Karpas-422 (cell line): ENCODE data around the gene SCARF1. TPM values are rescaled to one million over a fixed set of nuclear protein-coding genes. Genes with fewer than 3 reads are reported as not detected.
"Not testable (repeated sequence)": the region's sequence is repeated elsewhere in the genome, so short reads cannot be mapped to it uniquely, and the experiment has no call there.

ENCODE experiments used
- DNase-seq: peaks from one replicate; pipeline ENCODE4 v3.0.0-alpha.2; 2015
- H2AFZ ChIP-seq: fragments of 200-600 bp; sonication (generic); 2 replicates; pipeline ENCODE4 v1.6.1; 2014; ENCODE audit warnings: antibody characterized with exemption, low read length, mixed read lengths
- H3K27ac ChIP-seq: fragments of 200-600 bp; sonication (generic); 2 replicates; pipeline ENCODE4 v1.5.1; 2014; ENCODE audit warnings: mild to moderate bottlenecking, low read length, moderate library complexity
- H3K27me3 ChIP-seq: fragments of 200-600 bp; sonication (generic); 2 replicates; pipeline ENCODE4 v1.6.1; 2014; ENCODE audit warnings: low read length, mixed read lengths
- H3K36me3 ChIP-seq: fragments of 200-600 bp; sonication (generic); 2 replicates; pipeline ENCODE4 v1.6.1; 2014; ENCODE audit warnings: low read length, mixed read lengths; ENCODE audit not compliant: insufficient read depth
- H3K4me1 ChIP-seq: fragments of 200-600 bp; sonication (generic); 2 replicates; pipeline ENCODE4 v1.6.1; 2014; ENCODE audit warnings: mild to moderate bottlenecking, low read length, mixed read lengths
- H3K4me2 ChIP-seq: fragments of 200-600 bp; sonication (generic); 2 replicates; pipeline ENCODE4 v1.6.1; 2014; ENCODE audit warnings: low read length, low read depth, mild to moderate bottlenecking; ENCODE audit not compliant: poor library complexity, severe bottlenecking
- H3K4me3 ChIP-seq: fragments of 200-600 bp; sonication (generic); 2 replicates; pipeline ENCODE4 v1.5.1; 2014; ENCODE audit warnings: mild to moderate bottlenecking, antibody characterized with exemption, low read length, mixed read lengths
- H3K79me2 ChIP-seq: fragments of 200-600 bp; sonication (generic); 2 replicates; pipeline ENCODE4 v1.6.1; 2014; ENCODE audit warnings: mild to moderate bottlenecking, low read length, mixed read lengths
- H3K9ac ChIP-seq: fragments of 200-600 bp; sonication (generic); 2 replicates; pipeline ENCODE4 v1.6.0; 2014; ENCODE audit warnings: low read length
- H3K9me2 ChIP-seq: fragments of 200-600 bp; sonication (generic), shearing (Covaris generic); replicated peaks from 2 replicates; pipeline ENCODE4 v1.6.0; 2014; ENCODE audit warnings: mild to moderate bottlenecking, low read length, moderate library complexity; ENCODE audit not compliant: insufficient read depth
- H3K9me3 ChIP-seq: fragments of 300-700, 200-600 bp; sonication (generic); 2 replicates; pipeline ENCODE4 v1.6.1; 2014; ENCODE audit warnings: low read length, mixed read lengths
- H4K20me1 ChIP-seq: fragments of 200-600 bp; sonication (generic); 2 replicates; pipeline ENCODE4 v1.6.1; 2014; ENCODE audit warnings: mild to moderate bottlenecking, antibody characterized with exemption, low read length, low read depth; ENCODE audit not compliant: insufficient read depth
- total RNA-seq: library from RNA; depleted of rRNA; stranded (reverse); fragments of >200 nt; shearing (Covaris generic); gene quantifications from 2 replicates; pipeline ENCODE4 v1.2.3, GENCODE V29; 2014; ENCODE audit warnings: low replicate concordance; rRNA removed

The SCARF1 gene, protein sequence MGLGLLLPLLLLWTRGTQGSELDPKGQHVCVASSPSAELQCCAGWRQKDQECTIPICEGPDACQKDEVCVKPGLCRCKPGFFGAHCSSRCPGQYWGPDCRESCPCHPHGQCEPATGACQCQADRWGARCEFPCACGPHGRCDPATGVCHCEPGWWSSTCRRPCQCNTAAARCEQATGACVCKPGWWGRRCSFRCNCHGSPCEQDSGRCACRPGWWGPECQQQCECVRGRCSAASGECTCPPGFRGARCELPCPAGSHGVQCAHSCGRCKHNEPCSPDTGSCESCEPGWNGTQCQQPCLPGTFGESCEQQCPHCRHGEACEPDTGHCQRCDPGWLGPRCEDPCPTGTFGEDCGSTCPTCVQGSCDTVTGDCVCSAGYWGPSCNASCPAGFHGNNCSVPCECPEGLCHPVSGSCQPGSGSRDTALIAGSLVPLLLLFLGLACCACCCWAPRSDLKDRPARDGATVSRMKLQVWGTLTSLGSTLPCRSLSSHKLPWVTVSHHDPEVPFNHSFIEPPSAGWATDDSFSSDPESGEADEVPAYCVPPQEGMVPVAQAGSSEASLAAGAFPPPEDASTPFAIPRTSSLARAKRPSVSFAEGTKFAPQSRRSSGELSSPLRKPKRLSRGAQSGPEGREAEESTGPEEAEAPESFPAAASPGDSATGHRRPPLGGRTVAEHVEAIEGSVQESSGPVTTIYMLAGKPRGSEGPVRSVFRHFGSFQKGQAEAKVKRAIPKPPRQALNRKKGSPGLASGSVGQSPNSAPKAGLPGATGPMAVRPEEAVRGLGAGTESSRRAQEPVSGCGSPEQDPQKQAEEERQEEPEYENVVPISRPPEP
- total RNA-seq = 0.18 TPM in 1 of 2 replicates, not detected in the other

GRCh38 chr17:1645207-1646171 is at the start of gene SCARF1:
SCARF1 (minus strand) TSS chr17:1645732; CDS start chr17:1645697, 35 bp downstream.
- no peaks in the 10 kb centered on the region for H3K9me3 ChIP-seq
- no peak within 1 kb of the TSS for H3K9ac ChIP-seq

DNA sequence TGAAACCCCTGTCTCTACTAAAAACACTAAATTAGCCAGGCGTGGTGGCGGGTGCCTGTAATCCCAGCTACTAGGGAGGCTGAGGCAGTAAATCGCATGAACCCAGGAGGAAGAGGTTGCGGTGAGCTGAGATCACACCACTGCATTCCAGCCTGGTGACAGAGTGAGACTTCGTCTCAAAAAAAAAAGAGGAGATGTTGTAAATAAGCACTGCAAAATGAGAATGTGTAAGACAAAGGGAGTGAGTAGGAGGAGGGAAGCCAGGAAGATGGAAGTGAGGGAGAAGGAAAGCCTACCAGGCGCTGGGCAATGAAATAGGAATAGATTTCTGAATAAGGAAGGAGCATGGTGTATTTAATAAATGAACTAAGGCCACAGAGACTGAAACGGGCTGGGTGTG is 47.8 kb upstream of the SCARF1 start:
- Histone ChIP-seq H3K4me3 (no peak overlapping the region), H3K79me2 (no peaks in the 10 kb centered on the region), H3K27me3 (no peaks in the 10 kb centered on the region), H3K36me3 (no peaks in the 10 kb centered on the region), H3K9me3 (no peaks in the 10 kb centered on the region), H3K9me2 (no peaks in the 10 kb centered on the region), H2AFZ (no peak overlapping the region), H3K9ac (no peak overlapping the region), H3K4me1 (no peaks in the 10 kb centered on the region), H4K20me1 (no peaks in the 10 kb centered on the region), H3K4me2 (no peak overlapping the region), H3K27ac (no peak overlapping the region)
- DNase-seq = no peak

More at GRCh38 chr17:1645207-1646171, at the start of gene SCARF1:
- Histone ChIP-seq H3K4me2 (no peak within 1 kb of the TSS), H3K9me2 (no peaks in the 10 kb centered on the region), H3K27ac (no peak within 1 kb of the TSS), H3K27me3 (no peaks in the 10 kb centered on the region), H3K36me3 (peaks cover 4% of the 10 kb centered on the region; the same call in 1 of the 2 replicates), H3K4me3 (no peak within 1 kb of the TSS), H3K4me1 (peaks cover 18% of the 10 kb centered on the region), H4K20me1 (peaks cover 5% of the 10 kb centered on the region; the same call in 1 of the 2 replicates), H3K79me2 (no peaks in the 10 kb centered on the region), H2AFZ (no peak within 1 kb of the TSS)
- no peak for DNase-seq

DNA sequence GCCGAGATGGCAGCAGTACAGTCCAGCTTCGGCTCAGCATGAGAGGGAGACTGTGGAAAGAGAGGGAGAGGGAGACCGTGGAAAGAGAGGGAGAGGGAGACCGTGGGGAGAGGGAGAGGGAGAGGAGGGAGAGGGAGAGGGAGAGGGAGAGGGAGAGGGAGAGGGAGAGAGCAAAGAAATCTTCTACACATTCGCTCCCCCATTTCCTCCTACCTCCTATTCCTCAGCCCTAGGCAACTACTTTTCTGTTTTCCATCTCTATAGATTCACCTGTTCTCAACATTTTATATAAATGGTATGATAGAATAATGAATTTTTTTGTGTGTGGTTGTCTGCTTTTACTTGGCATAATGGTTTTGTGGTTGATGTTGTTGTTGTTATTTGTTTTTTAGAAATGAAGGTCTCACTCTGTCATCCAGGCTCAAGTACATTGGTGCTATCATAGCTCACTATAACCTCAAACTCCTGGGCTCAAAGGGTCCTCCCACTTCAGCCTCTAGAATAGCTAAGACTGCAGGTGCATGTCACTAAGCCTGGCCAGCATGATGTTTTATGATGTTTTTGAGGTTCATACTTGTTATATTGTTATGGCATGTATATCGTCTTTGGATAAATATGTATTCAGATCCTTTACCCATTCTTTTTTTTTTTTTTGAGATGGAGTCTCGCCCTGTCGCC is 45.2 kb upstream of the SCARF1 start:
- Histone ChIP-seq H3K4me3 (no peak overlapping the region), H3K4me2 (no peak overlapping the region), H3K36me3 (no peaks in the 10 kb centered on the region), H3K27me3 (no peaks in the 10 kb centered on the region), H2AFZ (no peak overlapping the region), H3K79me2 (no peaks in the 10 kb centered on the region), H3K9me3 (no peaks in the 10 kb centered on the region), H3K9me2 (no peaks in the 10 kb centered on the region), H3K4me1 (no peaks in the 10 kb centered on the region; the same call in 1 of the 2 replicates), H3K9ac (no peak overlapping the region), H4K20me1 (no peaks in the 10 kb centered on the region), H3K27ac (no peak overlapping the region)
- DNase-seq = no peak

DNA sequence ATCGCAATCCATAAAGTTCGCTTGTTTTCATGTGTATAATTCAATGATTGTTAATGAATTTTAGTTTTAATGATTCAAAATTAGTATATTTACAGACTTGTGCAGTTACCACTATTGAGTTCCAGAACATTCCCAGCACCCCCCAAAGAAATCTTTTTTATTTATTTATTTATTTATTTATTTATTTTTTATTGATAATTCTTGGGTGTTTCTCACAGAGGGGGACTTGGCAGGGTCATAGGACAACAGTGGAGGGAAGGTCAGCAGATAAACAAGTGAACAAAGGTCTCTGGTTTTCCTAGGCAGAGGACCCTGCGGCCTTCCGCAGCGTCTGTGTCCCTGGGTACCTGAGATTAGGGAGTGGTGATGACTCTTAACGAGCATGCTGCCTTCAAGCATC is 42.9 kb upstream of the SCARF1 start:
- not testable (repeated sequence) for DNase-seq, H3K9me2 ChIP-seq, H3K27me3 ChIP-seq, H3K4me3 ChIP-seq, H3K27ac ChIP-seq, H3K36me3 ChIP-seq, H2AFZ ChIP-seq, H3K9me3 ChIP-seq, H3K9ac ChIP-seq, H3K4me2 ChIP-seq
- peaks cover 11% of the 10 kb centered on the region for H4K20me1 ChIP-seq
- peaks cover 12% of the 10 kb centered on the region for H3K79me2 ChIP-seq
- H3K4me1 ChIP-seq = peaks cover 14% of the 10 kb centered on the region

- H3K9me2 ChIP-seq = no peaks in the 10 kb centered on the region
- H3K27ac ChIP-seq = no peak overlapping the region
- H3K4me1 ChIP-seq = peaks cover 18% of the 10 kb centered on the region
- no peak for DNase-seq
- no peak overlapping the region for H3K9ac ChIP-seq
- no peaks in the 10 kb centered on the region for H3K27me3 ChIP-seq
- peaks cover 25% of the 10 kb centered on the region for H3K36me3 ChIP-seq
- no peak overlapping the region for H3K4me3 ChIP-seq
- no peak overlapping the region for H3K4me2 ChIP-seq
- no peak overlapping the region for H2AFZ ChIP-seq
- H3K9me3 ChIP-seq = no peaks in the 10 kb centered on the region
- H3K79me2 ChIP-seq = peaks cover 30% of the 10 kb centered on the region
- peaks cover 26% of the 10 kb centered on the region for H4K20me1 ChIP-seq
Measured at GRCh38 chr17:1686086-1686485, 40.6 kb upstream of the SCARF1 start.

DNA sequence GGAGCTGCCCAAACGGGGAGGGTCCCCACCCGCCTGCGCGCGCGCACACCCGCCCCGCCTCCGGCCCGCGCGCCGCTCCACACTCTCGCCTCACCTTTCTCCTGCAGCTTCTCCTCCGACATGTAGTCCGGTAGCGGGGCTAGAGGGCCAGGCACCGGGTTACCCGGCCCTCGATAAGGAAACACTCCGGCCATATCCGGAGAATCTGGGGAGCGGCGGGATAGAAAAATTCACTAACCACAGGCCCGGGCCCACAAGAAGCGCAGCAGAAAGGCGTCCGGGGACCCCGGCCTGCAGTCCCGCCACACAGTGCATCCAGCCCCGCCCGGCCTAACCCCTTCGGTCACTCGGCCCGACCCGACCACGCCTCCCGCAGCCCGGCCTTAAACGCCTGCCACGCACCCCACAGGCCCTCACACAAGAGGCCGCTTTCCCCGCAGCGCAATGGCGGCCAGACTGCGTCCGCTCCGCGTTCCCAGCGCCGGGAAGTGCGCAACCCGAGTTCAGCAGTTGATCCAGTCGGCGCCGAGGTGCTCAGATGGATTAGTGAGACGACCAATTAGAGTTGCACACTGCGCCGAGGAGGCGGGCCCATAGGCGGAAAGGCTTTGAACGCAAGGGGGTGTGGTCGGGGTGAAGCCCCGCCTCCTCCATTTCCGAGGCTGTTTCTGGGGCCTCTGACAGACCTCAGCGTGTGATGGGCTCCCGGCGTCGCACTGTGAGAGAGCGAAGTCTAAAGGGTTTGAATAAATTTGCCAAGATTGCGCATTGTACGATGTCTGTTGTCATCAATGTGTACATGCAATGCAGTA is 39.1 kb upstream of the SCARF1 start, which contains the start of gene PRPF8:
Gene PRPF8 (minus strand): TSS at position 490 of the 812 bp plus-strand sequence. CDS start 296 bp downstream, at position 194.
- Histone ChIP-seq H3K27ac (peak within 1 kb of the TSS; percentile 55), H3K79me2 (peaks cover 30% of the 10 kb centered on the region), H3K9me2 (no peaks in the 10 kb centered on the region), H3K4me3 (peak within 1 kb of the TSS; percentile 90), H4K20me1 (peaks cover 26% of the 10 kb centered on the region), H3K36me3 (peaks cover 40% of the 10 kb centered on the region), H3K4me1 (peaks cover 18% of the 10 kb centered on the region), H3K4me2 (peak within 1 kb of the TSS; percentile 87), H2AFZ (peak within 1 kb of the TSS; percentile 80; the same call in 1 of the 2 replicates), H3K27me3 (no peaks in the 10 kb centered on the region), H3K9ac (peak within 1 kb of the TSS; percentile 90), H3K9me3 (no peaks in the 10 kb centered on the region)
- DNase-seq = peak; percentile 99

- no peaks in the 10 kb centered on the region for H3K9me3 ChIP-seq
- H3K4me3 ChIP-seq = peak overlapping the region; percentile 90
- peaks cover 18% of the 10 kb centered on the region for H3K4me1 ChIP-seq
- H3K36me3 ChIP-seq = peaks cover 47% of the 10 kb centered on the region
- peak overlapping the region; percentile 90 for H3K9ac ChIP-seq
- H3K9me2 ChIP-seq = no peaks in the 10 kb centered on the region
- H3K4me2 ChIP-seq = peak overlapping the region; percentile 82
- H2AFZ ChIP-seq = no peak overlapping the region
- no peaks in the 10 kb centered on the region for H3K27me3 ChIP-seq
- no peak overlapping the region for H3K27ac ChIP-seq
- DNase-seq = no peak
- peaks cover 26% of the 10 kb centered on the region for H4K20me1 ChIP-seq
- H3K79me2 ChIP-seq = peaks cover 30% of the 10 kb centered on the region
Measured at GRCh38 chr17:1683459-1683858, 37.9 kb upstream of the SCARF1 start.
